ENCODE data around the gene LARP4.
"Not testable (repeated sequence)": the region's sequence is repeated elsewhere in the genome, so short reads cannot be mapped to it uniquely, and the experiment has no call there.

DNA sequence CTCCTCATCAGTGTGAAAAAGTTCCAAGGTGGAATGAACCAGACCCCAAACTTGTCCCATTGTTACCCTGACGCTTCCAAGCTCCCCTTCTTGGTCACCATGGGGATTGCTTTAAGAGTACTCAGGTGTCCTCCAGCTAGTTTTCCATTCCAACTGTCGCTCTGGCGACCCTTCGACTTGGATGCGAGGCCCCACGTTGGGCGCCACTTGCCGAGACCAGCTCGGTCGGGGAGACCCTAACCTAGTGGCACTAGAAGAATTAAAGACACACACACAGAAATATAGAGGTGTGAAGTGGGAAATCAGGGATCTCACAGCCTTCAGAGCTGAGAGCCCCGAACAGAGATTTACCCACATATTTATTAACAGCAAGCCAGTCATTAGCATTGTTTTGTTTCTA is 97.4 kb downstream of the LARP4 start:
- TF ChIP-seq, protein P1, sequence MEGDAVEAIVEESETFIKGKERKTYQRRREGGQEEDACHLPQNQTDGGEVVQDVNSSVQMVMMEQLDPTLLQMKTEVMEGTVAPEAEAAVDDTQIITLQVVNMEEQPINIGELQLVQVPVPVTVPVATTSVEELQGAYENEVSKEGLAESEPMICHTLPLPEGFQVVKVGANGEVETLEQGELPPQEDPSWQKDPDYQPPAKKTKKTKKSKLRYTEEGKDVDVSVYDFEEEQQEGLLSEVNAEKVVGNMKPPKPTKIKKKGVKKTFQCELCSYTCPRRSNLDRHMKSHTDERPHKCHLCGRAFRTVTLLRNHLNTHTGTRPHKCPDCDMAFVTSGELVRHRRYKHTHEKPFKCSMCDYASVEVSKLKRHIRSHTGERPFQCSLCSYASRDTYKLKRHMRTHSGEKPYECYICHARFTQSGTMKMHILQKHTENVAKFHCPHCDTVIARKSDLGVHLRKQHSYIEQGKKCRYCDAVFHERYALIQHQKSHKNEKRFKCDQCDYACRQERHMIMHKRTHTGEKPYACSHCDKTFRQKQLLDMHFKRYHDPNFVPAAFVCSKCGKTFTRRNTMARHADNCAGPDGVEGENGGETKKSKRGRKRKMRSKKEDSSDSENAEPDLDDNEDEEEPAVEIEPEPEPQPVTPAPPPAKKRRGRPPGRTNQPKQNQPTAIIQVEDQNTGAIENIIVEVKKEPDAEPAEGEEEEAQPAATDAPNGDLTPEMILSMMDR (IDR thresholded peaks at IDR 0.05), result not testable (repeated sequence)
- not testable (repeated sequence) for TF ChIP-seq POLR2A (IDR thresholded peaks at IDR 0.05)

Data from lower leg skin (tissue), 3 donors.